ENCODE measurements around the gene BLM. TPM values are rescaled to one million over a fixed set of nuclear protein-coding genes. Genes with fewer than 3 reads are reported as not detected.

Gene BLM
- total and polyA plus RNA-seq, 2 of the 4 experiments (the other 2 are of a cell fraction), result 2.5 to 6.5 TPM

DNA sequence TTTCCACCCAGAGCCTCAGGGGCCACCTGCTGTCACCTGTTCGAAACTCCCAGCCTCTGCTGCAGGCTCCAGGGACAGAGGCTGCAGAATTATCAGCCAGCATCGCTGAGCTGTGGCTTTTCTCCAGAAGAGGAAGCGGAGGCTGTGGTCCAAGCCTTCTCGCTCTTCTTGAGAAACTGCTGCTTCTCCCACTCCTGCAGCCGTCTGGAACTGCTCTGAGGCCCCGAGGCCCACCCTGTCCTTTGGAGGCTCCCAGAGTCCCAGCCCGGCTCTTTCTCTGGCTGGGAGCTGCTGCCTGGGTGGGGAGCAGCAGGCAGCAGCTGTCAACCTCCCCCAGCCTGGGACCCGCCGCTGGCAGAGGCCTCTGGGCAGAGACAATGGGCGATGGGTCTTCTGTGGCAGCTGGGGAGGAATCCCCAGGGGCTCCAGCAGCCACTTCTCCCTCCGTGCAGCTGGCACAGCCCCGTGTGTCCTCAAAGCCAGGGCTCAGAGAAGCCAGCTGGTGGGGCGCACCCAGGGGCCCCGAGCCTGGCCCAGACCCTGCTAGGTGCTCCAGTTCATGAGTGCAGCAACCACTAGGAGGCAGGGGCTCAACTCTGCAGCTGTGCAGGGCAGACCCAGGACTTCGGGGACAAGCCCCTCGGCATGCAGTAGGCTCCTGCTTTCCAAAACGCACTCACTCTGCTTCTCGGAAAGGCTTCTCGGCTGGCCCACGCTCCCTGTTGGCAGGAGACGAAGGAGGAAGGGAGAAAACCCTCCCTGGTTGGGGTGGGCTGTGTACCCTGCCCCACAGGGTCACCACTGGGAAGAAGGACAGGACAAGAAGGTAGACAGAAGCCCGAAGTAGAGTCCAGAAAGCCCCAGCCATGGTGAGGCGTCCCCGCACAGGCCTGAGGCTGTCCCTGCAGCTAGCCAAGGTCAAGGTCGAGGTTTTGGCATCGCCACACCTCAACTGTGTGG is 101.4 kb downstream of the BLM start:
- Histone ChIP-seq H3K9ac (ENCODE audit: low read depth, low read length) (no peak overlapping the region), H4K20me1 (ENCODE audit: insufficient read depth, low read length) (no peaks in the 10 kb centered on the region), H3K9me3 (ENCODE audit: control insufficient read depth, insufficient read depth, low read length) (no peaks in the 10 kb centered on the region), H4K8ac (ENCODE audit: low read depth in 2 of 2, low read length in 2 of 2) (no peak overlapping the region), H3K36me3 (ENCODE audit: control insufficient read depth, insufficient read depth, low read length) (no peaks in the 10 kb centered on the region), H3K27ac (ENCODE audit: insufficient read depth, low read length) (no peak overlapping the region), H4K91ac (ENCODE audit: insufficient read depth, low read depth, low read length) (no peak overlapping the region), H3K18ac (ENCODE audit: low read depth, low read length) (no peak overlapping the region), H3K14ac (replicated peaks; ENCODE audit: low read depth, low read length) (no peak overlapping the region), H3K27me3 (ENCODE audit: control insufficient read depth, insufficient read depth, low read length) (peaks cover 8% of the 10 kb centered on the region), H2AK9ac (replicated peaks; ENCODE audit: low read depth, low read length, poor library complexity) (no peak overlapping the region), H2BK20ac (ENCODE audit: low read depth, low read length) (no peak overlapping the region), H3K56ac (ENCODE audit: extremely low read depth, insufficient read depth, low read length) (no peak overlapping the region), H2BK15ac (ENCODE audit: low read depth, low read length) (no peak overlapping the region), H2BK120ac (ENCODE audit: low read depth, low read length) (no peak overlapping the region), H2AFZ (replicated peaks; ENCODE audit: low read length, poor library complexity) (no peak overlapping the region), H2BK5ac (ENCODE audit: low read depth, low read length, poor library complexity, severe bottlenecking) (no peak overlapping the region), H3K4me3 (ENCODE audit: insufficient read depth, low read depth, low read length) (no peak overlapping the region), H3K79me1 (ENCODE audit: low read depth in 1 of 2, low read length in 2 of 2) (no peaks in the 10 kb centered on the region), H2AK5ac (ENCODE audit: low read depth, low read length) (no peak overlapping the region), H3K4me1 (ENCODE audit: control insufficient read depth, insufficient read depth, low read length) (peaks cover 4% of the 10 kb centered on the region; the same call in 1 of the 2 replicates), H3K9me1 (ENCODE audit: insufficient read depth, low read length) (peaks cover 3% of the 10 kb centered on the region; the same call in 1 of the 2 replicates), H4K5ac (ENCODE audit: low read depth, low read length) (no peak overlapping the region), H3K23ac (ENCODE audit: low read depth, low read length) (no peak overlapping the region), H3K4me2 (ENCODE audit: low read depth, low read length) (no peak overlapping the region), H3K4ac (ENCODE audit: low read depth, low read length) (no peak overlapping the region)
- CTCF ChIA-PET, result no interaction called here
- intact Hi-C loops (cut with micrococcal nuclease), result no loop called here
- in situ Hi-C loops (cut with MboI; ENCODE audit: low sequenced_read_pairs), result no loop called here
- DNase-seq, result no peak
- no TSS peak for BruUV-seq (replicated peaks)
- 69% methylated on average over 13 of the region's 26 CpGs; no CpG with 5 or more reads in 1 of the 2 experiments for WGBS, 2 experiments (ENCODE audit: extremely low coverage in 2 of 2, insufficient read length in 1 of 2)
- dilution Hi-C loops (cut with HindIII; ENCODE audit: low sequenced_read_pairs, unreplicated experiment), result no loop called here
- no peak for ATAC-seq (ENCODE audit: low read depth)
- TF ChIP-seq, protein P1, sequence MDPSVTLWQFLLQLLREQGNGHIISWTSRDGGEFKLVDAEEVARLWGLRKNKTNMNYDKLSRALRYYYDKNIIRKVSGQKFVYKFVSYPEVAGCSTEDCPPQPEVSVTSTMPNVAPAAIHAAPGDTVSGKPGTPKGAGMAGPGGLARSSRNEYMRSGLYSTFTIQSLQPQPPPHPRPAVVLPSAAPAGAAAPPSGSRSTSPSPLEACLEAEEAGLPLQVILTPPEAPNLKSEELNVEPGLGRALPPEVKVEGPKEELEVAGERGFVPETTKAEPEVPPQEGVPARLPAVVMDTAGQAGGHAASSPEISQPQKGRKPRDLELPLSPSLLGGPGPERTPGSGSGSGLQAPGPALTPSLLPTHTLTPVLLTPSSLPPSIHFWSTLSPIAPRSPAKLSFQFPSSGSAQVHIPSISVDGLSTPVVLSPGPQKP (IDR thresholded peaks at IDR 0.05; ENCODE audit: borderline replicate concordance, low read depth, low read length), result no peak
- TF ChIP-seq CEBPB (IDR thresholded peaks at IDR 0.05; ENCODE audit: low read depth, low read length), result no peak
- no peak for TF ChIP-seq FOS (IDR thresholded peaks at IDR 0.05; ENCODE audit: low read depth, low read length)
- no peak for TF ChIP-seq CTCF (conservative IDR thresholded peaks at IDR 0.05; ENCODE audit: low read depth, low read length)
- no peak for TF ChIP-seq RFX5 (IDR thresholded peaks at IDR 0.05; ENCODE audit: low read depth, low read length)
- TF ChIP-seq MXI1 (IDR thresholded peaks at IDR 0.05; ENCODE audit: borderline replicate concordance, low read depth, low read length), result no peak
- TF ChIP-seq RAD21 (IDR thresholded peaks at IDR 0.05; ENCODE audit: low read length), result no peak
- TF ChIP-seq CHD1 (IDR thresholded peaks at IDR 0.05; ENCODE audit: low read depth, low read length), result no peak
- no peak for TF ChIP-seq MAZ (IDR thresholded peaks at IDR 0.05; ENCODE audit: borderline replicate concordance, low read depth, low read length)
- TF ChIP-seq POLR2A (IDR thresholded peaks at IDR 0.05; ENCODE audit: low read depth, low read length), result no peak
- no peak for TF ChIP-seq USF2 (IDR thresholded peaks at IDR 0.05; ENCODE audit: low read depth, low read length)
- TF ChIP-seq NFE2L2 (IDR thresholded peaks at IDR 0.05; ENCODE audit: low read depth, low read length), result no peak
- TF ChIP-seq MAFK (IDR thresholded peaks at IDR 0.05; ENCODE audit: low read depth, low read length), result no peak
- TF ChIP-seq RCOR1 (IDR thresholded peaks at IDR 0.05; ENCODE audit: insufficient replicate concordance, low read length), result no peak
- TF ChIP-seq SMC3 (IDR thresholded peaks at IDR 0.05; ENCODE audit: low read depth, low read length), result no peak
- POLR2A ChIA-PET (ENCODE audit: unreplicated experiment), result no interaction called here
